Activated CD8-positive, alpha-beta memory T cell treated with anti-CD3 and anti-CD28 coated beads, Interleukin-2, amount 50 U/mL, for 4 hours (primary cell): ENCODE data around the gene SIM2.

Source experiments
- DNase-seq: peaks from one replicate; pipeline ENCODE4 v3.0.0-alpha.2; 2020

SIM2 gene

GRCh38 chr21:36769051-36769839, 70.3 kb downstream of the SIM2 start:
- DNase-seq = no peak

- no peak for DNase-seq
Observed at GRCh38 chr21:36773117-36773516, 74.2 kb downstream of the SIM2 start.

GRCh38 chr21:36773995-36774394, 75.1 kb downstream of the SIM2 start:
- no peak for DNase-seq

- no peak for DNase-seq
Observed at GRCh38 chr21:36776981-36777617, 78.2 kb downstream of the SIM2 start.

- DNase-seq = no peak
Observed at GRCh38 chr21:36780861-36781260, 81.9 kb downstream of the SIM2 start.

GRCh38 chr21:36783612-36784374, 84.9 kb downstream of the SIM2 start:
- DNase-seq = no peak

GRCh38 chr21:36784947-36785346, 86.0 kb downstream of the SIM2 start:
- DNase-seq = no peak

- DNase-seq = no peak
Observed at GRCh38 chr21:36785615-36786014, 86.7 kb downstream of the SIM2 start.

GRCh38 chr21:36786186-36786585, 87.3 kb downstream of the SIM2 start:
- DNase-seq = no peak

GRCh38 chr21:36788120-36788638, 89.3 kb downstream of the SIM2 start:
- no peak for DNase-seq

GRCh38 chr21:36790616-36791015, 91.7 kb downstream of the SIM2 start:
- DNase-seq = no peak

GRCh38 chr21:36791180-36791579, 92.3 kb downstream of the SIM2 start:
- DNase-seq = no peak

GRCh38 chr21:36791695-36792470, 93.0 kb downstream of the SIM2 start:
- no peak for DNase-seq

- no peak for DNase-seq
Observed at GRCh38 chr21:36792505-36792967, 93.6 kb downstream of the SIM2 start.

GRCh38 chr21:36796070-36796469, 97.2 kb downstream of the SIM2 start:
- no peak for DNase-seq

- no peak for DNase-seq
Observed at GRCh38 chr21:36798491-36798890, 99.6 kb downstream of the SIM2 start.
